ENCODE measurements around the gene SPSB4.
"Not testable (repeated sequence)": the region's sequence is repeated elsewhere in the genome, so short reads cannot be mapped to it uniquely, and the experiment has no call there.

The SPSB4 gene

DNA sequence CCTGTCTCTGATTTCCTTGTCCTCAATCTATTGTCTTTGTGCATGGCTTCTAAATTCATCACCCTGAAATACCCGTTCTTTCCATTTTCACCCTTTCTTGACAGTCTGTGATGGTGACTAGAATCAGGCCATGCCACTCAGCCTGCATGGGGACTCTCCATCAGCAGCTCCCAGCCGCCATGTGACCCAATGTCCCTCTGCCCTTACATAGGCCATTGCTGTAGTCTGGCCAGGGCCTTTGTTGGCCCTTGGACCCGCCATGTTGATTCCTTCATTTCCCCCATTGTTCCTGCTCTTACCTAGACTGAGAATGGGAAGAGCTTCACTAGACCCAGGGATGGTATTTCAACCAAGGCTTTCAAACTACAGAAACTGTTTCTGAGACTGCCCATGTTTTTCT lies 45.8 kb downstream of the SPSB4 start:
- no peak for DNase-seq

DNA sequence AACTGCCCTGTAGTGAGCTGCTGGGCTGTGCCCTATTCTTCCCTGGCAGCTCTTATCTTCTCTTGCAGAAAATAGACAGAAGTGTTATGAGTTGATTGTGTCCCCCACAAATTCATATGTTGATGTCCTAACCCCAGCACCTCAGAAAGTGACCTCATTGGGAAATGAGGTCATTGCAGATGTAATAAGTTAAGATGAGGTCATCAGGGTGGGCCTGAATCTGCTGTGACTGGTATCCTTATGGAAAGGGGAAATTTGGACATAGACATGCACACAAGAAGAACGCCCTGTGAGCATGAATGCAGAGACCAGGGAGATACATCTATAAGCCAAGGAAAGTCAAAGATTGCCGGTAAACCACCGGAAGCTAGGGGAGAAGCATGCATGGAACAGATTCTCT lies 49.0 kb downstream of the SPSB4 start:
- no peak for DNase-seq

DNA sequence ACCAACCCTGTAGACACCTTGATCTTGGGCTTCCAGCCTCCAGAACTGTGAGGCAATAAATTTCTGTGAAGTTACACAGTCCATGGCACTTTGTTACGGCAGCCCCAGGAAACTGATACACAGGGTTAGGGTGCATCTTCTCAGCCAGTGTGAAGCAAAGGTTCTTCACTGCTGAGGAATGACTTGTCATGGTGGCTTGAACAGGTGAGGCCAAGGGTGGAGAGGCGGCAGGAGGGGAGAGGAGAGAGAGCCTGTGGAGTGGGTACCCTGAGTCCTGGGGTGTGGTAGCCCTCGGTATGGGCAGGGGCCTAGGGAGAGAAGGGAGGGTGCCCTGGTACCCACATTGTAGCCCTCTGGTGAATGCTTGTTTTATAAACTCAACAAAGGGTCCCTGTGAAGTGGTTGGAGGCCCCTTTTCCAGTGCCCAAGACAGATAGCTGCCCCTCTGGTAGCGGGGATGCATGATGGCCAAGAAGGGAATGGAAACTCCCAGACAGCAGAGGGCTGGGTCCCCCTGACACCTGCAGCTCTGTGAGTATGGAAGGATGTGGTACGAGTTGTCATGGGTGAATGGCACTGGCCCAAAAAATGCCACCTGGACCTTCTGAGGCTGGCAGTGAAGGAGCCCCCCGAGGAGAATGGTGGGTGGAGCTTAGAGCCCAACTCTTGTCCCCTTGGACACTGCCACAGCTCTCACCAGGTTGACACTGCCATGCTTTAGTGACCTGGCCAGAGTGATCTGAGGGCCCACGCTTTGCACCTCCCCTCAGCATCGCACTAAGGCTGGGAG lies 49.6 kb downstream of the SPSB4 start:
- no peak for DNase-seq

DNA sequence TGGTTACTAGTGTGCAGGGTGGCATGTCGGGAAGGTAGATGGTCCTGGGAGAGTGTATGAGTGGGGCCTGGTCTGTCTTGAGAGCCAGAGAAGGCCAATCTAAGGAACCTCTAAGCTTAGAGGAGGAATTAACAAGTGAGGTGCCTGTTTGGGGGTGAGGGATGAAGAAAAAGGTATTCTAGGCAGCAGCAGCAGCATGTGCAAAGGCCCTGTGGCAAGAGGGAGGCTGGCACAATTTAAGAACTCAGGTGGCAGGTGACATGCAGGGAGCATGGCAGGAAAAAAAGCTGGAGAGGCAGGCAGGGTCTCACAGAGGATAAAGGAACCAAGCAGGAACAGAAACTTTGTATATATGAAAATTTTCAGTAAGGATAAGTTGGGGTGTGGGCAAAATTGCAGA lies 51.2 kb downstream of the SPSB4 start:
- DNase-seq: no peak

DNA sequence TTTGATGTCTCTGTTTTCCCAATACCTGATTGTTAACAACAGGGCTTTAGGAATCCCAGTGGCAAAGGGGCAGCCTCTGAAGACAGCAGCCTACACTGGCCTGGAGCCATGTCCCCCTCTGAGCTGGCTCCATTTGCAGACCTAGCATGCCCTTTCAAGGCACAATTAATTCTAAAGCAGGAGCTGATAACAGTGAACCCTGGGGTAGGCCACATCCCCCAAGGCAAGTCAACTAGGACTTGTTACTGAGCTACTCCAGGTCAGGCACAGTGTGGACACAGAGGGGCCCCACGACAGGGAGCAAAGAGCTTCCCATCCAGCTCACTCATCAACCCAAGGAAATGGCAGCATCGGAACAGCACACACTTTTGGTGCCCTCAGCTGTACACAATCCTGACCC lies 51.9 kb downstream of the SPSB4 start:
- no peak for DNase-seq

DNA sequence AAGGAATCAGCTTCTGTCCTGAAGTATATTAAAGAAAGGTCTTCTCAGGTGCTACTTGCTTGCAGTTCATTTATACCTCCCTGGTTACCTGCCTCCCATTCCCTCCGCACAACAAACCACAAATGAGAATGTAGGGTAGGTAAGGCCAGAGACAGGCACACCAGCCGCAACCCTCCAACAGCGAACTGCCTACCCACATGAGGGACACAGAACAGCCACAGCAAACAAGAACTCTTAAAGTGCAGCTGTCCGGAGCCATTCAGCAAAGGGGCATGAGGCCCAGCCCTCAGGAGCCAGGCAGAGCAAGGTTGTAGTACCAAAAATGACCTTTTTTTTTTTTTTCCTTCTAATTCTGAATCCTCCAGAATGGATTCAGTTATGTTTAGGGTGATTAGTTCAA lies 52.4 kb downstream of the SPSB4 start:
- no peak for DNase-seq

DNA sequence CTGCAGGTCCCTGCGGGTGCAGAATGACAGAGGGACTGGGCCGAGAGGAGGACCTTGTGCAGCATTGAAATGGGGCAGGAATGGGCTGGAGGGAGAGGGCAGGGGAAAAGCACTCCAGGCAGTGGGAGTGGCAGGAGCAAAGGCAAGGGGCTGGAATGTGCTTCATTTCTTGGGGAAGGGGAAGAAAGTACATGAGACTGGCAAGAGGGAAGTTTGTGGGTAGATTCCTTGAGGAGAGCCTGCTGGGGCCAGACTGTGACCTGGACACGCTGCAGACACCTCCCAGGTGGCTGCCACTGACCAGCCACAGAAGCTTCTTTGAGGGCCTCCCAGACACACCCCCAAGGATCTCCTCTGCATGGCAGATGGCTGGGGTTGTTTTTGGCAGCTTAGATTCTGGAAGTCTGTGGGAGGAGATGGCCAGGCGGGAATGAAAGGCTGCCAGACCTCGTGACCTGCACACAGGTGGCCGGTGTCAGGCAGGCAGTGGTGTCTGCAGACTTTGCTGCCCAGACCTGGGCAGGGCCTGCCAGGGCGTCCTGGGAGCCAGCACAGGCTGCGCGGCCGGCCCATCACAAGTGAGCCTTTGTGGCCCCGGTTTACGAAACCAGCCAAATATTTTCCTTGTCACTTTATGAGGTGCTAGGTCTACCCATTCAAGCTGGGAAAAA lies 53.1 kb downstream of the SPSB4 start:
- DNase-seq: no peak

DNA sequence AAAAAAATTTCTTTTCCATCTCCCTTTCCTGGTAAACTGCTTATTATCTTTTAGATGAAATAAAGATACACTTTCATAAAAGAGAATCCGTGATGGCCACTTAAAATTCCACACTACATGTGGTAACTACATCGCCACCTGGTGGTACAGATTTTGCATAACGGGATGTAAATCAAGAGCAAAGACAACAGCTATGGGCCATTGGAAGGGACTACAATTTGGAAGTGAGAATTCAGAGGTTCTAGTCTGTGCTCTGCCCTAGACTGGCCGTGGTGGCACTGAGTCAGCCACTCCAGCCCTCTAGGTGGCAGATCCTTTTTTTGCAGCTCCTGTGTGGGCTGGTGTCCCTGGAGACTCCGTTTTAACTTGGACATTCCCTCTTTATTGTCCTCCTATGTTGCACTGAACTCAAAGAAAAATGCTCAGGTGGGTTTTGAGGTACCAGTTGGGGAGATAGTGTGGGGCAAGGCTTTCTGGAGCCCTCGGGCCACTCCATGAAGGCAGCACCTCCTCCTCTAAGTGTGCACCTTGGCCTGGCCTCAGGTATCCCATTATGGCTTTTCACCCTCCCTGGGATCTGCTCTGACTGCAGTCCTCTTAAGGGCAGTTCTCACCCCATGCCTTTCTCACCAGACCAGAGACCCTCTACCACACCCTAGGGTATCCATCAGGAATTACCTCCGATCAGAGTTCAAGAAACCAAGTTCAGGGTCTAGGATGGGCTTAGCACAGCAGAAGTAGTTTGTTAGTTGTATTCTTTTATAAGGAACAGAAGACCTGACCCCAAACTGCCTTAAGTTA lies 54.9 kb downstream of the SPSB4 start:
- DNase-seq: peak; percentile 38

DNA sequence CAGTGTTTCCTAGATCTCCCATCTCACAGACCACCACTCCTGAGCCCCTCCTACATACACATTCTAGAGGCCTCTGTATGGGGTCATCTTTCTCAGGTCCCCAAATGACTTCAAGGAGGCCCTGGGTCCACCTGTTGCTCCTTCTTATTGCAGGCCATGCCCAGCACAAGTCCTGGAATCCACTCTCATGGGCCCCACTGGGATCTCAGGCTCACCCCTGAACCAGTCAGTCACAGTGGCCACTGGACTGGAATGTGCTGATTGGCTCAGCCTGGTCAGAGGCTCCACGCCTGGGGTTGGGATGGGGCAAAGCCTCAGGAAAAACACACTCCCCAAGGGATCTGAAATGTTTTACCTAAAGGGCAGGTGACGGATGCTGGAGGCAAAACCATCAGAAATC lies 55.7 kb downstream of the SPSB4 start:
- no peak for DNase-seq

DNA sequence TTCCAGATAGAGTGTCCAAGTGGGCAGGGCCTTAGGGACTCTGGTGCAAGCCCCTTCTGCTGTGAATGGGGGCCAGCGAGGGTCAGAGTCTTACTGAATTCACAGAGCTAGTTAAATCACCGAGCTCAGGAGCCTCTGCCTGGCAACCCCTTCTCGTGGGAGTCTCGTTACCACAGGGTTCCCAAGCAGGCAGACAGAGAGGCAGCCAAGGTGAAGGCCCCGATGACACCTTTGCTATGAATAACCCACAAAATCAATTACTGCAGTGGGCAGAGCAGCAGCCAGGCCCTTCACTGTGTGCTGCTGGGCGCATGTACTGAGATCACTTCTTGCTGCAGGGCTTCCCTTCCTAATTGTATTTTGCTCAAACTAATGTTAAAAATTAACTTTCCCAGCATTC lies 56.9 kb downstream of the SPSB4 start:
- no peak for DNase-seq

DNA sequence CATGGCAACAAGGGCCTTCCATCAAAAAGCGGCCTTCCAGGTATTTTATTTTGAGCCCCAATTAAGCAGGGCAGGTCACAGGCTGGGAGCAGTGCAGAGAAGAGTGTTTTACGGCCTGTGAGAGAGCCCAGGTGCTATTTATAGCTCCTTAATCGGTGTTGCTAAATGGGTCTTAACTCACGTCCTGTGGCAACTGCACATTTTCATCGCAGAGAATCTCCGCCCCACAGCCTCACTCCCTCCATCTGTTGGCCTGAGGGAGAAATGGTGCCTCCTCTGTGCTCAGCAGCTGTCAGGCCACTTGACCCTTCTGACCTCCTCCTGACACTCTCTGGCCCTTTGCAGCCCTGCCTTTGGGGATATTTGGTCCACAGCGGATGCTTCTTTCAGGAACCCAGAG lies 58.6 kb downstream of the SPSB4 start:
- DNase-seq: no peak

DNA sequence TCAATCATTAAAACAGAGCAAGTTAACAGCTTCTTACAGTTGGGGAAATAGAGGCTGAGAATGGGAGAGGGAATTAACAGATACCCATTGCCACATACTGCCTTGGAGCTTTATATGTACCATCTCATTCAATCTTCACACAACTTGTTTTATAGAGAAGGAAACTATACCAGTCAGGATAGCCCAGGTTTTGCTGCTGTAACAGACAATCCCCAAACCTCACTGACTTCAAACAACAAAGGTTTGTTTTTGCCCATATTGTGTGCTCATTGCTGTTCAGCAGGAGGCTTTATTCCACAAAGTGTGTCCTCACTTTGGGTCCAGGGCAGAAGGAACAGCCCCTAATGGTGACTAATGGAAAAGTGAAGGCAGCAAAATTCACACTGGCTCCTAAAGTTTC lies 59.2 kb downstream of the SPSB4 start:
- no peak for DNase-seq

DNA sequence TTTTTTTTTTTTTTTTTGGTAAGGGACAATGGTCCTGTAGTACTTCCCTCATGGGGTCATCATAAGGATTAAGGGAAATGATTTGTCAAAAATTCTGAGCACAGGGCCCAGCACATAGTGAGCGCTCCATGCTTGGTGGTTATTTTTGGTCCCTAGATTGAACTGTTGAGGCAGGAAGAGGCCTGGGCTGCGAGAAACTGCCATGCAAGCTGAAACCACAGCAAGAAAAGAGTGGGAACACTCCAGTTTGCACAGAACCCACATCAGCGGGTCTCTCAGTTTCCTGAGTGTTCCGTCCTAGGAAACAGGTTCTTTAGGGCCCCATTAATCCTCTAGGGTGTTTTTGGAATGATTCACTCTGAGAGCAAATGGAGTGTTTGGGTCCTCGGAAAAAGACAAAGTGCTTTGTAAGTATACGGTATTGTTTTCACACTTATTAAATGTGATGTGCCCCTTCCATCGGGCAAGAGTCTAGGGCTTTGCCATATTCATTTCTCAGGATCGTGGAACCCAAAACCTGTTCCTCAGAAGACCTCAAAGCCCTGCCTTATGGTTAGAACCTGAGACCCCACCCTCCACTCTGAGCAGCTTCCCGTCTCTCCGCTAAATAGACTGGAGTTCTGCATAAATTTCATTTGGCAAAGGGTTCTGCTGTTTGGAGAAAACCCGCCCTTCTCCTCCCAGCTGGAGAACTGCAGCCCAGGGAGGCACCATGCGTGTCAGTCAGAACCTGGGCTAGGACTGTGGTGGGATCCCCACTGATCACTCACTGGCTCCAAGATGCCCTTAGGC lies 60.4 kb downstream of the SPSB4 start:
- DNase-seq: no peak

DNA sequence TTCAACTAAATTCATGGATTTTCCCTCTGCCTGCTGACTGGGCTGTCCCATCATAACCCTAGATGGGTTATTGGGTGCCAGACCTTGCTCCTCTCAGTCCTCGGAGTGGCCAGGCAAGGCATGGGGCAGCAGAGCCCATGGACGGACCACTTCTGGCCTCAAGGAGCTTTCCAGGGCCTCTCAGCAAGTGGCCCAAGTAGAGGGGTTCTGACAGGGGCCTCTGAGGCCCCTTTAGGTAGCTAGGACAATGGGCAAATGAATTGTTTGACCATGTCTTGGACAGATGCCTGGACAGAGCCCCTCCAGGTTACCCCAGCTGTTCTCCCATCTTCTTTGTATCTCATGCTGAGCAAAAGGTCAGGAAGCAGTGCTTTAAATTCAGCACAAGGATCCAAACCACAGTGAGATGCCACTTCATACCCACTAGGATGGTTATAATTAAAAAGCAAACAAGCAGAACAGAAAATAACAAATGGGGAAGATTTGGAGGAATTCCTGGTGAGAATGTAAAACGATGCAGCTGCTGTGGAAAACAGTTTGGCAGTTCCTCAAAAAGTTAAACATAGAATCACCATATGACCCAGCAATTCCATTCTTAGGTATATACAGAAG lies 61.6 kb downstream of the SPSB4 start:
- no peak for DNase-seq

DNA sequence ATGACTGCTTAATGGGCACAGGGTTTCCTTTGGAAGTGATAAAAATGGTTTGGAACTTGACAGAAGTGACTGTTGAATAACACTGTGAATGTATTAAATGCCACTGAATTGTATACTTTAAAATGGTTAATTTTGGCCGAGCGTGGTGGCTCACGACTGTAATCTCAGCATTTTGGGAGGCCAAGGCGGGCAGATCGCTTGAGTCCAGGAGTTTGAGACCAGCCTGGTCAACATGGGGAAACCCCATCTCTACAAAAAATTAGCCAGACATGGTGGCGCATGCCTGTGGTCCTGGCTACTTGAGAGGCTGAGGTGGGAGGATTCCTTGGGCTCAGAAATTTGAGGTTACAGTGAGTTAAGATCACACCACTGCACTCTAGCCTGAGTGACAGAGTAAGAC lies 62.5 kb downstream of the SPSB4 start:
- DNase-seq: not testable (repeated sequence)

DNA sequence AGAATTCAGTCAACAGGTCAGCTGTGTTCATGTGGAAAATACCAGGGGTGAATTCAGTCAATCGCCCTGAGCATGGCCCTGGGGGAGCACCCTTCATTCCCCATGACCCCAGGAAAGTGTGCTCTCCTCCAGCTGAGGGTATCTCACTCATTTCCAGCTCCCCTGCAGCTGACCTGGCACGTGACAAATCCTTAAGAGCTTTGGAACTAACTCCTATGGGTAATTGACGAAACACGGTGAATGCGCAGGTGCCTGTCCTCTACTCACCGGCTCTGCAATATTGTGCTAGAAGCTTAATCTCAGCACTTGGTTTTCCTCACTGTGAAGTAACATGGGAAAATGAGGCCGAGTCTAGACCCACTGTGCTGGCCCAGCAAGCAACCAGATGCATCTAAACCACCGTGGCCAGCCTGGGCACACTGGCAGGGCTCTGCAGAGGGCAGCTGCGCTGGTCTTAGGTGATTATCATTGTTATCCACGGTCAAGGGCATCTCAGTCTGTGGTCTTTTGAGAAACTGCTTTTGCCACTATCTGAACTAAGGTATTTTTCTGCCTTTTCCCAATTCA lies 63.1 kb downstream of the SPSB4 start:
- DNase-seq: no peak

DNA sequence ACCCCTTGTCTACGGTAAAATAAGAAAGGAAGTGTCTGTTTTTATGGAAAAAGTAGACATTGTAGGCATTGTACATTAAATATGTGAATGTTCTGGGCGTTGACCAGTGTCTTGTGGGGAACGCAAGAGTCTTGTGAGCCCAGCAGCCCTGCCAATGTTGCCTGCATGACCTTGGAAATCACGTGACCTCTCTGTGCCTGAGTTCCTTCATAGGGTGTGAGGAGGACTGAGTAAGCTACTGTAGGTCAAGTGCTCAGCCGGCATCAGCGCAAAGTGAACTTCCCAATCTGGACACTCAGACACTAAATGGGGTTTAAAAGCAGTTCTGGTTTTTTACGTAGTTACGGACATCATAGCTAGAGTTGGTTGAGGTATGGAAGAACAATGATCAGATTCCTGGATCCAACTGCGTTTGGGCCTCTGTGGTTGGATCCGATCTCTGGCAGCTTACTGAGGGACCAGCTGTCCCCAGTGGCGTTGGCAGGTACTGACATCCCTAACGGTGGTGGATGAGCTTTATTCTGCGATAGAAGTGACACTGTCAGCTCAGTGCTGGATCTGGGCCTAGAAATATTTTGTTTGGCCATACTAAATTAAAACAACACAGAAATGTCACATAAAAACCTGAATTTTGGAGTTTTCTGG lies 63.8 kb downstream of the SPSB4 start:
- DNase-seq: no peak

DNA sequence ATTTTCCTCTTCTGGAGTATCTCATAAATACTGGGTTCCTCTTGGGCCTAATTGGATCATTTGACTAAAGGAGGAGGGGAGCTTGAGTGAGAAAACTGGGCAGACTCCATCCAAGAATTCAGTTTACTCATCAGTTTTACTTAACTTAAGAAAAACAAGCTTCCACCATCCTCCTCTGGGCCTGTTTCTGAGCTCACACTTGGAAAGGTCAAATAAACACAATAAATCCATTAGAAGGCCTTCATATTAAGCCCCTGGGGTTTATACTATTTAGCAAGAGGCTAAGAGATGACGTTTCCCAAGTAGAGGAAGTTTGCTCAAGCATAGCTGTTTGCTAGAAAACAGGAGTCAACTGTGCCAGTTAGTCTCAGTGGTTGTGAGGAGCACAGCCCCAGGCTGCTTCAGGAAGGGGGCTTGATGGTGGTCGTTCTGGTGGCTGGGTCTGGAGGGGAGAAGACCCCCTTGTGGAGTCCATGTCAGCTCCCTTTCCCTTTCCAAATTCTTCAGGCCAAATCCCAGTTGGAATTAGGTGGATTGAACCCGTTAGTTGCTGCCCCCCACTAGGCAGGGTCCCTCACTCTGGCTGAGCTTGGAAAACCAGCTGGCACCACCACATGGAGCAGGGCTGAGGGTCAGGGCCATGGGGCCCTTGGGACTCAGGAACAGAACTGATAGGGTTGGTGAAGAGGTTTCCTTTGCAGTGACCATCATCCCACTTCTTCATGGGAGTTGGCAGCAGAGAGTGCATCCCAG lies 64.8 kb downstream of the SPSB4 start:
- no peak for DNase-seq

DNA sequence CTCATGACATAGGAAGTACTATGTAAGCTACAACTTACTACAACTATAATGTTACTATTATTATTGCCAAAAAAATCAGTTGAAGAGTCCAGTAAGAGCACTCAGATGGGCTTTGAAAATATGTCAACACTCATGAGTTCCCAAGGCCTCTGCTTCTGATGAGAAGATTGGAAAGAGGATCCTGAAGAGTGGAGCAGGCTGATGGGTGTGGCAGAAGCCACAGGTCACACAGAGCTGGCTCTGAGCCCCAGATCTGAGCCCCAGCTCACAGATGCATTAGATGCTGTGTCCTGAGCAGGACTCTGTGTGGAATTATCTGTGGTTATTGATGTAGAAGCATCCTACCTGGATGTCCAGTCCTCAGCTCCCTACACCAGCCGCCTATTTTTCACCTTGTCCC lies 65.6 kb downstream of the SPSB4 start:
- DNase-seq: no peak

DNA sequence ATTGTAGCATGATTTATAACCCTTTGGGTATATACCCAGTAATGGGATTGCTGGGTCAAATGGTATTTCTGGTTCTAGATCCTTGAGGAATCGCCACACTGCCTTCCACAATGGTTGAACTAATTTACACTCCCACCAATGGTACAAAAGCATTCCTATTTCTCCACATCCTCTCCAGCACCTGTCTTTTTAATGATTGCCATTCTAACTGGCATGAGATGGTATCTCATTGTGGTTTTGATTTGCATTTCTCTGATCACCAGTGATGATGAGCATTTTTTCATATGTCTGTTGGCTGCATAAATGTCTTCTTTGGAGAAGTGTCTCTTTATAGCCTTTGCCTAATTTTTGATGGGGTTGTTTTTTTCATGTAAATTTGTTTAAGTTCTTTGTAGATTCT lies 66.8 kb downstream of the SPSB4 start:
- not testable (repeated sequence) for DNase-seq

DNA sequence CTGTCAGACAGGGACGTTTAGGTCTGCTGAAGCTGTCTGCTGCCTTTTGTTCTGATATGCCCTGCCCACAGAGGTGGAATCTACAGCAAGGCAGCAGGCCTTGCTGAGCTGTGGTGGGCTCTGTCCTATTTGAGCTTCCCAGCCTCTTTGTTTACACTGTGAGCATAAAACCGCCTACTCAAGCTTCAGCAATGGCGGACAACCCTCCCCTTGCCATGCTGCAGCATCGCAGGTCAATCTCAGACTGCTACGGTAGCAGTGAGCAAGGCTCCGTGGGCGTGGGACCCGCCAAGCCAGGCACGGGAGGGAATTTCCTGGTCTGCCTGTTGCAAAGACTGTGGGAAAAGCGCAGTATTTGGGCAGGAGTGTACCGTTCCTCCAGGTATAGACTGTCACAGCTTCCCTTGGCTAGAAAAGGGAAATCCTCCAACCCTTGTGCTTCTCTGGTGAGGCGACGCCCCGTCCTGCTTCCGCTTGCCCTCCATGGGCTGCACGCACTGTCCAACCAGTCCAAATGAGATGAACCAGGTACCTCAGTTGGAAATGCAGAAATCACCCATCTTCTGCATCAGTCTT lies 71.4 kb downstream of the SPSB4 start:
- DNase-seq: no peak
